SKM-1 (cell line): ENCODE measurements around the gene BCL2.
"Not testable (repeated sequence)": the region's sequence is repeated elsewhere in the genome, so short reads cannot be mapped to it uniquely, and the experiment has no call there.

Experiments
- DNase-seq: peaks from one replicate; lab custom pipeline; 2025; ENCODE audit not compliant: unreplicated experiment; lab: John Stamatoyannopoulos, UW

The BCL2 gene

DNA sequence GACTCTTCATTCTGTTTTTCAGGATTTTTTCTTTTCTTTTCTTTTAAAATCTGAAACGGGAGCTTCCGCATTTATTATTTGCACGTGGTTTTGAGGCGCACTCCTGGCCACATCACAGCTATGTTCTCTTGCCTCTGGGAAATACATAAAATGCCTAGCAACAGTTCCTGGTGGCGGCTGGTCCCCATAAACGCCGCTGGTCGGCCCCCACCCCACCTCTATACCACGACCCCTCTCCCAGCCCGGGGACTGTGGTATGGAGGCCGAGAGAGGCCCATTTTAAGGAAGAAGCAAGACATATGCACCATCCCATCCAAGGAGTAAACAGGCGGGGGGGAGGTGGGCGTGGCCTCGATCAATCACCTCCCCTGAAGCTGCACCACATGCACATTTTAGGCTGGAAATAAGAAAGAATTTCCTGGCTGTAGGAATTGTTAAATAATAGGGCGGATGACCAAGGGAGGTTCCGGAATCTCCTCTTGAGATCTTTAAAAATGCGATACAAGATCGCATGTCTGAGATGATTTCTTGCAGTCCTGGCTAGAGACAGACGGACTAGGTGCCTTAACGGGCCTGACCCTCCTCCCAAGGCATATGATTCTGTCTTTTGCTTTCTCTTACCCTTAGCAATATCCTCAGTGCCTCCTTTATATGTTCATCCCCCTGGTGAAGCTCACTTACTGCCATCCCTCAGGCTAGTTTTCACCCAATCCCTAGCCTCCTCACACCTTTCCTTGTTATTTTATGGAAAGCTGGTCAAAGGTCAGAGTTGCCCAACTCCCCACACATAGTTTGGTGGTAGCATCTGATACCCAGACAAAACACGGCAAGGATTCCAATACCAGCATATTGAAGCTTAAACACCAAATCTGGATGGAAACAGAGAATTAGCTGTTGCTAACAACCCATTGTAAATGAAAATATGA, 82.4 kb downstream of the BCL2 start:
- DNase-seq, result no peak

DNA sequence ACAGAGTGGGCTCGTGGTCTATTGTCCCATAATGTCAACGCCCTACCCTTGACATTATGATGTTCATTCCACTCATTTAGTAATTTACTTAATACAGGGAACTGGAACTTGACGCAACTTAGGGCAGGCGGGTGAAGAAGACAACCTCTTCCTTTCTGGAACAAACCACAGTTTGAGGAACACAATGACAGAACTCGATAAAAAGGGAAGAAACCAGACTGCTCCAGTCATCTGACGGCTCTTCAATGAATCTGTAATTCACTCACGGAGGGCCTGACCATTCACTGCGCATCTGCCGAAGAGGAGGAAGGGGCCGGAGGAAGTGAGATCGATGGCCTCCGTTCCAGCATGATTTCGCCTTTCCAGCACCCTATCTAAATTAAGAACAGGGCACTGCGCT, 83.2 kb downstream of the BCL2 start:
- DNase-seq, result peak; percentile 92

DNA sequence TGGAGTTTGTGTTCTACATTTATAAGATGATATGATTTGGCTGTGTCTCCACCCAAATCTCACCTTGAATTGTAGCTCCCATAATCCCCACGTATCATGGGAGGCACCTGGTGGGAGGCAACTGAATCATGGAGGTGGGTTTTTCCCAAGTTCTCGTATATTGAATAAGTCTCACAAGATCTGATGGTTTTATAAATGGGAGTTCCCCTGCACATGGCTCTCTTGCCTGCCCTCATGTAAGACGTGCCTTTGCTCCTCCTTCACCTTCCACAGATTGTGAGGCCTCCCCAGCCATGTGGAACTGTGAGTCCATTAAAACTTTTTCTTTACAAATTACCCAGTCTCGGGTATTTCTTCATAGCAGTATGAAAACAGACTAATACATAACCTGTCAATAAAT, 83.6 kb downstream of the BCL2 start:
- DNase-seq, result not testable (repeated sequence)

DNA sequence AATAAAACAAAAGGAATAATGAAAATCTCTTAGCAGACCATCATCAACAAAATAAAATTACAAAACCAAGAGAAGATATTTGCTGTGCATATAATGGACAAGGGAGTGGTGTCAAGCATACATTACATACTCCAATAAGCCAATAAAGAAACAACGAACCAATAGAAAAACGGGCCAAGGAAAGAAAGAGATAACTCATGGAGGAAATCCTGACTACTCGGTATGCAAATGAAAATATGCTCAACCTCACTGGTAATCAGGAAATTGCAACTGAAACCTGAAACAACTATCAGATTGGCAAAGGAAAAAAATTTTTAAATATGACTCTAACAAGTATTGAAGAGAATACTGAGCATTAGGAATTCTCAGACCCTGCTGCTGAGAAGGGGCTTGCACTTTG, 84.7 kb downstream of the BCL2 start:
- no peak for DNase-seq

DNA sequence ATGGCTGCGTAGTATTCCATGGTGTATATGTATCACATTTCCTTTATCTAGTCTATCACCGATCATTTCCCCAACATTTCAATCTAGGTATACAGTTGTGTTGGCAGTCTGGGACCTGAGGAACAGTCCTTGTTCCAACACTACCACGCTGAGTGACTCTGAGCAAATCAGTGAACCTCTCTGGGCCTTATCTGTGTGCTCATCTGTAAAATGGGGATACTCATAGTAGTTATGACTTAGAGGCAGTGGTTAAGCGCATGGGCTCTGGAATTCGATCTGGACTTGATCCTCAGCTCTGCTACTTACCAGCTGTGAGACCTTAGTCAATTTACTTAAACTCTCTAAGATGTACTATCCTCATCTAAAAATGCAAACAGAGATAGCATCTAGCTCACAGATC, 85.1 kb downstream of the BCL2 start:
- DNase-seq, result no peak

DNA sequence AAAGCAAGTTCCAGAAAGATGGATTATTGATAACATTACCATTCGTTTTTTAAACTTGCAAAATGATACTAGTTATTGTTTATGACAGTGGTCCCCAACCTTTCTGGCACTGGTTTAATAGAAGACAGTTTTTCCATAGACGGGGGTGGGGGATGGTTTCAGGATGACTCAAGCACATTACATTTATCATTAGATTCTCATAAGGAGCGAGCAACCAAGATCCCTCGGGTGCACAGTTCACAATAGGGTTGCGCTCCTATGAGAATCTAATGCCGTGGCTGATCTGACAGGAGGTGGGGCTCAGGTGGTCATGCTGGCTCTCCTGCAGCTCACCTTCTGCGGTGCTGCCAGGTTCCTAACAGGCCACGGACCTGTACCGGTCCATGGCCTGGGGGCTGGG, 86.2 kb downstream of the BCL2 start:
- no peak for DNase-seq

DNA sequence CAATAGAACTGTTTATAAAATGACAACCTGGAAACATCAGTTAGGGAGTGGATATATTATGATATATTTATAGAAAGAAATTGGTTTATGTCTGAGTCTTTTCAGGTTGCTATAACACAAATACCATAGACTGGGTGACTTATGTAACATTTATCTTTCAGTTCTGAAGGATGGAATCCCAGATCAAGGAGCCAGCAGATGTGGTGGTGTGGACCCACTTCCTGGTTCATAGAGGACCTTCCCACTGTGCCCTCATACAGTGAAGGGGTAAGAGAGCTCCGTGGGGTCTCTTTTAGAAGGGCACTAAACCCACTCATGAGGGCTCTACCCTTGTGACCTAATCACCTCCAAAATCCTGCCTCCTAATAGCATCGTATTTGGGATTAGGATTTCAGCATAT, 86.7 kb downstream of the BCL2 start:
- DNase-seq, result no peak

DNA sequence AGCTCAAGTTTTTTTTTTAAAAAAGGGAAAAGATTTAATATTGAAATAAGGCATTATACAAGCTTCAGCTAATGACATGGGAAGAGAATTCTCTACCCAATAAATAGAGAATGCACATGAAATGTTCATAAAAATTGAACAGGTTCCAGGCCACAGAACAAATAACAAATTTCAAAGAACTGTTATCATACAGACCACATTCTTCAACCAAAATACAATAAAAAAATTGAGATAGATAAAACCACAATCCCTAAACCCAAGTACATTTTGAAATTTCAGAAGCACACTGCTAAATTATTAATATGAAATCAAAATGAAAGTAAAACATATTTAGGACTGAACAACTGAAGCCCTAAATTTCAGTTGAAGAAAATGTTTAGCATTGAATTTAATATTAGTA, 89.6 kb downstream of the BCL2 start:
- no peak for DNase-seq

DNA sequence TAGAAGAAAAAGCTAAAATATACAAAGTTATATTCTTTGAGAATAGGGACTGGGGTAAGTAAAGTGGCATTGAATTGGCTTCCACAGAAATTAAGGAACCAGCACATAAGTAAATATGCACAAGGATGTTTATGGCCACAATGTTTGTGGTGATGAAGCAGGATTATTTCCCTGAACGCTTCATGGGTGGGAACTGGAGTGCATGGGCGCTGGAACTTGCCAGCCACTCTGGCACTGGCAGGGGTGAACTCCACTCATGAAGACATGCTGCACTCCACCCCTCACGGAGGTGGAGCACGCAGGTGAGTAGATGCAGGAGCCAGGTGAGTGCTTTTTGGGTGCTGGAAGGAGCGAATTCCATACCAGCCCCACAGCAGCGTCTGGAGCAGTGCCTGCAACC, 94.1 kb downstream of the BCL2 start:
- DNase-seq, result no peak

DNA sequence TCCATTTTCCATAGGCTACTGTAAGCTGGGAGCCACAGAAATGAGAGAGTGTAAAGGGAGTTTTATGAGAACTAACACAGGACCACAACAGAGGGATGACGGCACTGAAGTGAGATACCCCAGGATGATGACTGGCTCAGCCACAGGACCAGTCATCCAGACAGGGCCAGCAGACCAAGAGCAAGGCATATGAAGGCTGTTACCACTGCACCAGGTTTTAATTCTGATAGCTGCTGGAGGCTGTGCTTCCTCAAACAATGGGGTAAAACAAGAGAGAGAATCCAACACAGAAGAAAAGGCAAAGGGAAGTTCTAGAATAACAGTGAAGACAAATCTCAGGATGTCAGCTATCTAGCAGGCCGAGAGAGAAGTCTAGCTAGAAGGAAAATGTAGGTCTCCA, 94.9 kb downstream of the BCL2 start:
- no peak for DNase-seq

DNA sequence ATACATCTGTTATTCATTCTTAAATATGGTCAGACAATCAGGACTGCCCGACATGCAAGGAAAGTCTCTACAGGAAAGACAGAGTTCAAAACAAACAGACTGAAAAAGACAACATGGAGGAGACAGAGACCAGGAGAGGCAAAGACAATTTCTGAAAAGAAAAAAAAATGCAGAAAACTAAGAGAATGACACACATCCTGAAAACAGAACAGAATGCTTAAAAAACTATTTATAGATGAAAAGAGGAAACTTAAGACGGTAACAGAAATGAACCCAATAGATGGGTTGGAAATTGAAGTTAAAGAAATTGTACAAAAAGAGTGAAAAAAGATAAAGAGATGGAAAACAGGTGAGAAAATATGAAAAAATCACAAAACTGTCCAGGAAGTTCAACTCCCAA, 95.7 kb downstream of the BCL2 start:
- no peak for DNase-seq

DNA sequence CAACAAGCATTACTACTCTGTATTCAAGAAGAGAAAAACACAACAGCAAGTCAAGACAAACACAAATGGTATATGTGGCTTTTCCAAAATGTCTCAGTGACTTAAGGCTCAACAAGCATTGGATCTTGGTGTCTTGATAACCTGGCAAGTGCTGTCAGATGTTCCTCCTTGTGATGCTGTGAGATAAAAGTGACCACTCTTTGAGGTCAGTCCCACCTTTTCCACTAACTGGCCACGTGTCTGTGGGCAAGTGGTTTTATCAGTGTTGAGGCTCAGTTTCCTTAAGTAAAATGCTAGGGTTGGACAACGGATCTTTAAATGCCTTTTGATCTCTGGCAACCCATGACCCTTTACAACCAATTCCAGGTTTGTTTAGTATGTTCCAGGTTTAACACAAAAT, 98.7 kb downstream of the BCL2 start:
- no peak for DNase-seq

DNA sequence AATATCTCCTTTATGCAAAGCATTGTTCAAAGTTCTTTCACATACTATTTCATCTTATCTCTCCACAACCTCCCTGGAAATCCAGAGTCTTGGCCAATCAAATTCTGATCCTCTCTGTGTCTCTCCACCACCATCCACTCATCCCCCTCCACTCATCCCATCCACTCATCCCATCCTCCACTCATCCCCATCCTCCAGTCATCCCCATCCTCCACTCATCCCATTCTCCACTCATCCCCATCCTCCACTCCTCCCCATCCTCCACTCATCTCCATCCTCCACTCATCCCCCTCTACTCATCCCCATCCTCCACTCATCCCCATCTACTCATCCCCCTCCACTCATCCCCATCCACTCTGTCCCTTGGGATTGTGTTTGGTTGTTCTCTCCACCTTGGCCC, 101.1 kb downstream of the BCL2 start:
- DNase-seq, result no peak

DNA sequence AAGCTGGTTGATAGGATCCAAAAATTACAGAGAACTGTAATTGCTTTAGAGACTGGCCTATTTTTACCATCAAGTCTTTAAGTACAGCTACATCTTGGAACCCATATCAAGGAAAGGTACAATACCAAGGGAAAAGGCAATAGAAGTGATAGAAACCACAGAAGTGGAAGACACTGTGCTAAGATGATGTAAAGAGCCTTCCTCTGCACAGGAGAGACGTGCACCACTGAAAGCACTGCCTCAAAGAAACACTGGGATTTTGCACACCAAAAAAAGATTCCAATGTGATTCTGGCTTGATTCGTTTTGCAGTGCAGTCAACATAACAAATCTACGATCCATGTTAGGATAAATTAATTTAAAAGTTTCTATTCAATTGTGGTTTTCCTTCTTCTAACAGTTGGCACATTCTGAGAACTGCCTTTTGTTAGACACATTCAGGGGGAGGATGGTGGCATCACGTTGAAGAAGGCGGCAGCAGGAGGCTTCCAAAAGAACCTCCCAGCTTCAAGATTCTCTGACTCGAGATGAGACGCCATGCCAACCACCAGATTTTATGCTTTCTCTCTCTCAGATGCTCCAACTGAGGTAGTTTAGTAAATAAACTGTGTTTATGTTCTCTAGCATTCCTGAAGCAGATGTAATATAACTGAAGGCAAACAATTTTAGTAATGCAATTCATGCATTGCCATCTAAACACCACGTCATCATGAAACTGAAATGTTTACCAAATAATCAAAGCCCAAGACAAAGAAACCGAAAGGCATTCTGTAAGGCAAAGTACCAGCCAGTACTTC, 102.9 kb downstream of the BCL2 start:
- DNase-seq, result no peak

DNA sequence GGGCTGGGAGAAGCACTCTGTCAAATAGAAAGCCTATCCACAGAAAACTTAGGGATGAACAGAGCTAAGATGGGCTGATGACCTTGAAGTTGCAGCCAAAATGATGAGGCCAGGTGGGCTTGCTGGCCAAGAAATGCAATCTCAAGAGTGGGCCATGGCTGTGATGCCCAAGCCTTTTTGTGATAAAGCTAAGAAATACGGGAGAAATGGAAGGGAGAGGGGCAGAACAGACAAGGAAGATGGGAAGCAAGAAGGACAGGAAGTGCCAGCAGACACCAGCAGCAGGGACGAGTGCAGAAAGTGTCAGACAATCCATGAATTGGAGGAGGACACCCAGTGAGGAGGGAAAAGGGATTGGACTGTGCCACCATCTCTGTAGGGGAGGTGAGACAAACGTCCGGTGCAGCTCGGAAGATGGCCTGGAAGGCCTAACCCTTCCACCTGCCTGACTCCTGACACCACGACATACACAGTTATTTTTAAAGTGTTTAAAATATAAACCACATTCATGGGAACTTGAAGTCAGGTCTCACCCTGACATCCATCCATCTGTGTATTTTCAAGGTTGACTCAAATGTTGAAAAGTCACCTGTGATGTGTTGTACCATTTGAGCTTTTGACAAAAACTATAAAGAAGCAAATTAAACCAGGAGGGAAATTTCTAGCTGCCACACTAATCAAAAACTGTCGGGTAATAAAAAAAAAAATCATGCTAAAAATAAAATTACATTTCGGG, 105.5 kb downstream of the BCL2 start:
- no peak for DNase-seq

DNA sequence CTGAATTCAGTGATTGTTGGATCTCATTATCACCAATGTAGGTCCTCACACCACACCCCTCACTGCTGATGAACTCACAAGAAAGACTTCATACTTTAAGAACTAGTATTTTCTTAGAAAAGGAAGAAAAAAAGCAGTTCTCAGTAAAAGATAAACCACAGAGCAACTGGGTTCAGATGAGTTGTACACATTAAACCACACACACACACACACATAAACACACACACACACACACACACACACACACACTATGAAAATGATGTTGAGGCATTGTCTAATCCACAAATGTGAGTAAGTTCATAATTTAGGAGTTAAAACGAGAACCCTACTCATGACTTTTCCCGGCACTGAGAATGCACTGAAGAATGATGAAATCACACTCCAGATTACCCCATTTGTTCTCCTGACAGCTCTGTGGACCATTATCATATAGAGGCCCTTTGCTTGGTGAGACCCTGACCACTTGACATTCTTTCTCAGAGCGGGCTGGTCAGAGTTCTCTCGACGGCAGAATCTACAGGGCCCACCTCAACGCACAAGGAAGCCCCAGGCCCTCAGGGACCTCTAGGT, 106.2 kb downstream of the BCL2 start:
- no peak for DNase-seq

DNA sequence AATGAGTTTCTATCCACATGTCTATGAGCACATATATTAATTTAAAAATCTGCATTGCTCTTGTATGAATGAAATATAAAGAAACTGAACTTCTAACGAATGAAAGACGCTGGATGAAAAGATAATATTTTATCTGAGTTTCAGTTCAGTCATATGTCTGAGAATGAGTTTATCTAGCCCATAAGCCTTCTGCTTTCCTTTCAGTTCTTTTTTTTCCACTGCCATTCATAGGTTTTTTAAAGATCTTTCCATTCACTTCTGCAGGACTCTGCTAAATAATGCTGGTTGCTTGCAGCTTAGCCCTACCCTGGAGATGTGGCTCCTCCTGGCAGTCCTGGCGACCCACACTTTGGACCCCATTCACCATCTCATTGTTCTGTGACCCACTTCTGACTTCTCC, 109.0 kb downstream of the BCL2 start:
- no peak for DNase-seq

DNA sequence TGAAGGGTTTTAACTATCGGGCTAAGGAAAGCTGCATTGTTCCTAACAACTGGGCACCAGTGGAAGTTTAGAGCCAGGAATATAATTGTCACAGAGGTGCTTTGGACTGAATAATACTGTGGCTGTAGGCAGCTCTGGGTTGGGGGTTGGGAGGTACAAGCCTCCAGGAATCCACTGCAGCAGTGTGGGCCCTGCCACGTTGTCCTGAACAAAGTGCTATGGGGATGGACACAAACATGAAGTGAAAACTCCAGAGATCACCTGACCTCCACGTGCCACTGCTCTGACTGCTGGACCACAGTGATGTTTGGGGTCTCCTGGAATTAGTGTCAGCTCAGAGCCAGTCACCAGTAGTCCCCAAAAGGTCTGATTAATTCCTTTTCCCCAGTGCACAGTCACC, 110.9 kb downstream of the BCL2 start:
- no peak for DNase-seq

DNA sequence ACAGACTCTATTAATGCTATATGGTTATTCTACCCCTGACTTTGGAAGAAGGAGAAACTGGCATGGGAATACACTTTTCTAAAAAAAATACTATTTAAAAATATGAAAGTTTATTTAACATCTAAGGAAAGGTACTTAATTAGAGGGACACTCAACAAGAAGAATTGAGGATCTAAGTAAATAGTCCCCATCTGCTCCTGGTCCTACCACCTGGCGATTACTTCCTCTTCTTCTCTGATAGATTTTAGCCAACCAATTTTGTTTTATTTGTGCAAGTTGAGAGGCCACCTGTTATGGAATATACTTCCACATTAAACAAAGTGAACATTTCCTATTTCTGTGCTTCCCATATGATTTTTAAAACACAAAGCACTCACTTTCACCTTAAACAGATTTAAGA, 111.7 kb downstream of the BCL2 start:
- DNase-seq, result no peak

DNA sequence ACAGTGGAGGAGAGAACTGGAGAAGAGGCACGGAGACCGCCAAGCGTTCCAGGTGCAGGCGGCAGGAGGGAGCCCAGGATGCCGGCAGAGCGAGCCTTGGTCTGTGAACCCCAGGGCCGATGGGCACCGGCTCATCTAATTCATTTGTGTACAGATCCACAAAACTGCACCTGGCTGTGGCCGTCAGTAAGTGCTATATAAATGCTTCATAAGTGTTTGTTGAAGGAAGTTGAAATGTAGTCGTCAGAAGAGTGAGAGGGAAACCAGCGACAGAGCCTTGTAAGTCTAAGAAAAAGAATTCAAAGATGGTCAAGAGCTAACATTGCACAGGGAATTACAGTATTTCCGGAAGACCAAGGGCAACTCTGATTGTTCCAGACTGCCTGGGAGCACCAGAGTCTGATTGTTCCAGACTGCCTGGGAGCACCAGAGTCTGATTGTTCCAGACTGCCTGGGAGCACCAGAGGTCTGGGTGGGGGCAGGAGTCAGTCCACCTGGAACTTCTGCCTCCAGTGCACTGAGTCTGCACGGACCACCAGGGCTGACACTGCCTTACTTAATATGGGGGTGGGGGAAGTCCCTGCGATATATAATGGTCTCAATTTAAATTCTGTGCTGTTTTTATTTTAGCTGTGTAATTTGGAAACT, 112.3 kb downstream of the BCL2 start:
- DNase-seq, result no peak
